ENCODE measurements around the gene CFAP53. TPM values are rescaled to one million over a fixed set of nuclear protein-coding genes. Genes with fewer than 3 reads are reported as not detected.

Gene CFAP53
- total RNA-seq, 4 donors from 2014 or later: 0.40 TPM; not detected in 3

- Histone ChIP-seq H3K36me3 (no peaks in the 10 kb centered on the region), H3K27ac (replicated peaks in 1 of 4) (no peak overlapping the region), H3K4me1 (peaks cover 15 to 30% (median 25%) of the 10 kb centered on the region in 4 donors), H3K9me3 (peaks cover 0 to 2% (median 0%) of the 10 kb centered on the region in 4 donors), H3K27me3 (peaks cover 7 to 80% (median 34%) of the 10 kb centered on the region in 4 donors), H3K4me3 (no peak overlapping the region)
- 43% methylated on average over 10 of the region's 10 CpGs for WGBS
- intact Hi-C loops (cut with DNase I): no loop called here
- no peak for DNase-seq (ENCODE audit: extremely low spot score)
- TF ChIP-seq POLR2A (IDR thresholded peaks at IDR 0.05; ENCODE audit: low read depth) (no peak), EP300 (IDR thresholded peaks at IDR 0.05) (no peak), POLR2AphosphoS5 (IDR thresholded peaks at IDR 0.05) (no peak), CTCF (IDR thresholded peaks at IDR 0.05) (no peak)
Measured at GRCh38 chr18:50195689-50196088, 70.6 kb downstream of the CFAP53 start.

- Histone ChIP-seq H3K36me3 (no peaks in the 10 kb centered on the region), H3K4me1 (peaks cover 15 to 30% (median 25%) of the 10 kb centered on the region in 4 donors), H3K27ac (replicated peaks in 1 of 4) (peak within 1 kb of the TSS in 1 of 4 donors; percentile 34), H3K9me3 (no peaks in the 10 kb centered on the region), H3K4me3 (peak within 1 kb of the TSS; percentile 62 to 77 (median 64)), H3K27me3 (peaks cover 7 to 83% (median 34%) of the 10 kb centered on the region in 4 donors)
- DNase-seq (ENCODE audit: extremely low spot score): no peak
- TF ChIP-seq POLR2A (IDR thresholded peaks at IDR 0.05; ENCODE audit: low read depth) (no peak), CTCF (IDR thresholded peaks at IDR 0.05) (peak; percentile 44 to 45 (median 45))
- 4% methylated on average over 51 of the region's 115 CpGs for WGBS
- intact Hi-C loops (cut with DNase I): no loop called here
Measured at GRCh38 chr18:50194631-50195532, 71.4 kb downstream of the CFAP53 start, which contains the start of gene MYO5B. MYO5B (minus strand) TSS chr18:50195147; CDS start chr18:50194793, 354 bp downstream.

- TF ChIP-seq POLR2A (IDR thresholded peaks at IDR 0.05; ENCODE audit: low read depth) (no peak), CTCF (IDR thresholded peaks at IDR 0.05) (no peak), EP300 (IDR thresholded peaks at IDR 0.05) (no peak), POLR2AphosphoS5 (IDR thresholded peaks at IDR 0.05) (no peak)
- Histone ChIP-seq H3K27me3 (peaks cover 7 to 87% (median 33%) of the 10 kb centered on the region in 4 donors), H3K4me1 (peaks cover 15 to 30% (median 25%) of the 10 kb centered on the region in 4 donors), H3K4me3 (peak overlapping the region; percentile 62 to 77 (median 64)), H3K9me3 (no peaks in the 10 kb centered on the region), H3K27ac (replicated peaks in 1 of 4) (peak overlapping the region in 1 of 4 donors; percentile 34), H3K36me3 (no peaks in the 10 kb centered on the region)
- WGBS: 2% methylated on average over 29 of the region's 68 CpGs
- intact Hi-C loops (cut with DNase I): no loop called here
- no peak for DNase-seq (ENCODE audit: extremely low spot score)
Measured at GRCh38 chr18:50193796-50194630, 72.3 kb downstream of the CFAP53 start.

GRCh38 chr18:50192995-50193795 is 73.1 kb downstream of the CFAP53 start:
- 11% methylated on average over 22 of the region's 31 CpGs for WGBS
- intact Hi-C loops (cut with DNase I): no loop called here
- H3K4me3 ChIP-seq: peak overlapping the region in 3 of 4 donors; percentile 1 to 77 (median 65)
- no peaks in the 10 kb centered on the region for H3K36me3 ChIP-seq
- peaks cover 7 to 83% (median 31%) of the 10 kb centered on the region in 4 donors for H3K27me3 ChIP-seq
- no peaks in the 10 kb centered on the region for H3K9me3 ChIP-seq
- no peak for TF ChIP-seq POLR2A (IDR thresholded peaks at IDR 0.05; ENCODE audit: low read depth)
- no peak for TF ChIP-seq EP300 (IDR thresholded peaks at IDR 0.05)
- H3K4me1 ChIP-seq: peaks cover 15 to 30% (median 25%) of the 10 kb centered on the region in 4 donors
- DNase-seq (ENCODE audit: extremely low spot score): no peak
- peak overlapping the region in 1 of 4 donors; percentile 20 for H3K27ac ChIP-seq (replicated peaks in 1 of 4)
